ENCODE results near the gene OPRM1. TPM values are rescaled to one million over a fixed set of nuclear protein-coding genes. Genes with fewer than 3 reads are reported as not detected.

The OPRM1 gene
- total and polyA plus RNA-seq, 9 donors: not detected

DNA sequence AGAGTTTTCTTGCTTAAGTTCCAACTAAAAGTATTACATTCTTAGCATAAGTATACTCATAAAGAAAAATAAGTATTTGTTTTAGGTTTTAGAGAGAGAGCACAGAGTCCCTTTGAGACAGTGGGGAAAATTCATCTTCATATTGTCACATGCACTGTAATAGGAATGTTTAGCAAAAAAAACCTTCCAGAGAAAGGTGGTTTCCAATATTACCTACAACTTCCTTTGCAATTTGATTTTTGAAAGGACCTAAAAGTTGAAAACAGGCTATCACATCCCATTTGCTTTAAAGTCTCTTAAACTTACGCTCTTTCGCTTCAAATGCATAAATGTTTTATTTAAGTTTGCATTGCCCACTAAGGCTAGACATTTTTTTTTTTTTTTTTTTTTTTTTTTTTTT lies 86.4 kb downstream of the OPRM1 start:
- Histone ChIP-seq H3K36me3 (no peaks in the 10 kb centered on the region), H3K27ac (no peak overlapping the region), H3K4me1 (ENCODE audit: insufficient read depth) (no peaks in the 10 kb centered on the region), H3K4me3 (no peak overlapping the region), H3K27me3 (no peaks in the 10 kb centered on the region), H3K9me3 (no peaks in the 10 kb centered on the region)
- intact Hi-C loops (cut with DNase I): no loop called here
- WGBS, 3 donors: 95 to 96% (median 95%) methylated on average over 2 of the region's 2 CpGs
- no peak for DNase-seq
- TF ChIP-seq CTCF (IDR thresholded peaks at IDR 0.05) (no peak), EP300 (IDR thresholded peaks at IDR 0.05) (no peak), POLR2A (IDR thresholded peaks at IDR 0.05) (no peak)

DNA sequence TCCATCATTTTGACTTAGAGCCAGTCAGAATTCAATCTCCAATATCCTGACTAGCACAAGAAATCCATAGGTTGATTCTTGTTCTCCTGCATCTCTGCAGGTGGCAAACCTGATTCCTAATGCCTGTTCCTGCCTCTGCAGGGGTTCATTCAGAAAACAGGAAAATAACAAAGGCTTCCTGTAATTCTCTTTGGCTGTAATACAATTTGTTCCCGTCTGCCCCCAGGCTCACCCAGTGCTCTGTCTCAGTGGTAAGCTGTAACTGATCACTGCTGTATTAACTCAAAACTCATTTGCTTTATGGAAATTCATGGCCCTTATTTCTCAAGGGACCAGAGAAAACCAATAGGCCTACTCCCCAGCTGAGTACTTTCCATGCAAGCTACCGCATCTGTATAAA lies 88.6 kb downstream of the OPRM1 start:
- WGBS, 3 donors: 60 to 67% (median 66%) methylated on average over 2 of the region's 2 CpGs
- Histone ChIP-seq H3K36me3 (no peaks in the 10 kb centered on the region), H3K4me3 (no peak overlapping the region), H3K9me3 (no peaks in the 10 kb centered on the region), H3K27ac (no peak overlapping the region), H3K27me3 (no peaks in the 10 kb centered on the region), H3K4me1 (ENCODE audit: insufficient read depth) (no peaks in the 10 kb centered on the region)
- intact Hi-C loops (cut with DNase I): no loop called here
- TF ChIP-seq EP300 (IDR thresholded peaks at IDR 0.05): no peak
- no peak for TF ChIP-seq CTCF (IDR thresholded peaks at IDR 0.05)
- TF ChIP-seq POLR2A (IDR thresholded peaks at IDR 0.05): no peak
- DNase-seq: no peak

DNA sequence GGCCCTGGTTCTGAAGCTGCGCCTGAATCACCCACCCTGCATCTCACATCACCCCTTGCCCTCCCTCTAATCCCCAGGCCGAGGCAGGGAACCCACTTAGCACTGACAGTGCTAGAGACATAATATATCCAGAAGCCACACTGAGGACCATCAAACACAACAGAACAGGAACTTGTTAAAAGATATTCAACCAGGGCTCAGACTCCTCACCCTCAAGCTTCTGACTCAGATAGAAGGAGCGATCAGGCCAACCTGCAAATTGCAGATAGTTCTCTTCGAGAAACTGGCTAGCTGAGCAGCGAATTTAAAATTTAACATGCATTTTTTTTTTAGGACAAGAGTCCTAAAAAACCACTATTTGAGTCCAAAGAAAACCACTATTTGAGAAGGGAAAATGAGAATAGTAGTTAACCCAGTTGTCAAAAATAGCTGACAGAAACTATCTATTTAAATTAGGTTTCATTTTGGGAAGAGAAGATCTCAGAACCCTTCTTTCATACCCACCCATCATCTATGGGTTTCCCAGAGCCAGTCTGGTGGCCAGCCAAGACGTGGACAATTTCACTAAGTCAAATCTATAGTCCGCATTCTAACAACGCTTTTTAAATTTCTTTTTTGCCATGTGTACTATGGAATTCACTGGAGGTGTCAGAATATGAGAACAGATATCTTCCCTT lies 95.6 kb downstream of the OPRM1 start:
- no peak overlapping the region for H3K27ac ChIP-seq
- H3K4me1 ChIP-seq (ENCODE audit: insufficient read depth): no peaks in the 10 kb centered on the region
- DNase-seq: no peak
- H3K36me3 ChIP-seq: no peaks in the 10 kb centered on the region
- TF ChIP-seq CTCF (IDR thresholded peaks at IDR 0.05): no peak
- TF ChIP-seq EP300 (IDR thresholded peaks at IDR 0.05): no peak
- TF ChIP-seq POLR2A (IDR thresholded peaks at IDR 0.05): no peak
- H3K9me3 ChIP-seq: no peaks in the 10 kb centered on the region
- WGBS, 3 donors: 92 to 93% (median 92%) methylated on average over 8 of the region's 8 CpGs
- no peak overlapping the region for H3K4me3 ChIP-seq
- intact Hi-C loops (cut with DNase I): no loop called here
- no peaks in the 10 kb centered on the region for H3K27me3 ChIP-seq

GRCh38 chr6:154138793-154139192 lies 99.8 kb downstream of the OPRM1 start:
- TF ChIP-seq CTCF (IDR thresholded peaks at IDR 0.05) (no peak), POLR2A (IDR thresholded peaks at IDR 0.05) (no peak), EP300 (IDR thresholded peaks at IDR 0.05) (no peak)
- intact Hi-C loops (cut with DNase I): no loop called here
- H3K36me3 ChIP-seq: no peaks in the 10 kb centered on the region
- H3K27me3 ChIP-seq: no peaks in the 10 kb centered on the region
- no peak overlapping the region for H3K4me3 ChIP-seq
- no peaks in the 10 kb centered on the region for H3K9me3 ChIP-seq
- no peak for DNase-seq
- no peak overlapping the region for H3K27ac ChIP-seq
- 83 to 87% (median 86%) methylated on average over 6 of the region's 6 CpGs for WGBS, 3 donors
- no peaks in the 10 kb centered on the region for H3K4me1 ChIP-seq (ENCODE audit: insufficient read depth)

Data from ovary (tissue), 9 donors.